NCI-H2171 treated with DMSO at 0.1 percent for 48 hours (cell line): ENCODE data around the gene PPFIA1.

Source experiments
- DNase-seq: peaks from one replicate; lab custom pipeline; 2025; lab: John Stamatoyannopoulos, UW

PPFIA1 gene

GRCh38 chr11:70414341-70415100, 144.0 kb downstream of the PPFIA1 start:
- DNase-seq = no peak

- no peak for DNase-seq
Measured at GRCh38 chr11:70415191-70415590, 144.7 kb downstream of the PPFIA1 start.

- DNase-seq = no peak
Measured at GRCh38 chr11:70415642-70416395, 145.3 kb downstream of the PPFIA1 start.

GRCh38 chr11:70416881-70417280, 146.4 kb downstream of the PPFIA1 start:
- no peak for DNase-seq

GRCh38 chr11:70418130-70418529, 147.6 kb downstream of the PPFIA1 start:
- DNase-seq = no peak

- no peak for DNase-seq
Measured at GRCh38 chr11:70419307-70420007, 149.0 kb downstream of the PPFIA1 start.

GRCh38 chr11:70420008-70420464, 149.5 kb downstream of the PPFIA1 start:
- DNase-seq = no peak

- no peak for DNase-seq
Measured at GRCh38 chr11:70420496-70420895, 150.0 kb downstream of the PPFIA1 start.

- DNase-seq = no peak
Measured at GRCh38 chr11:70421123-70421522, 150.6 kb downstream of the PPFIA1 start.

GRCh38 chr11:70422692-70423522, 152.4 kb downstream of the PPFIA1 start:
- DNase-seq = no peak

- DNase-seq = no peak
Measured at GRCh38 chr11:70423523-70424505, 153.3 kb downstream of the PPFIA1 start.

GRCh38 chr11:70424765-70425344, 154.4 kb downstream of the PPFIA1 start:
- no peak for DNase-seq

GRCh38 chr11:70427436-70427835, 156.9 kb downstream of the PPFIA1 start:
- no peak for DNase-seq

- no peak for DNase-seq
Measured at GRCh38 chr11:70428701-70429427, 158.4 kb downstream of the PPFIA1 start.

GRCh38 chr11:70429428-70429705, 158.9 kb downstream of the PPFIA1 start:
- DNase-seq = no peak

- no peak for DNase-seq
Measured at GRCh38 chr11:70429724-70430521, 159.4 kb downstream of the PPFIA1 start.

GRCh38 chr11:70430671-70431574, 160.4 kb downstream of the PPFIA1 start:
- DNase-seq = no peak

- DNase-seq = no peak
Measured at GRCh38 chr11:70431611-70432010, 161.1 kb downstream of the PPFIA1 start.
